Chondrocyte (in vitro differentiated cells): ENCODE data around the gene MAPK10. TPM values are rescaled to one million over a fixed set of nuclear protein-coding genes. Genes with fewer than 3 reads are reported as not detected.

Experiments used
- DNase-seq: peaks from one replicate; pipeline ENCODE4 v3.0.0; 2021; ENCODE audit warnings: mixed read lengths, low spot score
- H3K27ac Mint-ChIP-seq: one replicate; pipeline ENCODE4 v1.8.0; 2021; ENCODE audit warnings: mild to moderate bottlenecking, moderate library complexity, mixed read lengths; ENCODE audit not compliant: unreplicated experiment
- H3K27me3 Mint-ChIP-seq: 2 replicates; pipeline ENCODE4 v1.8.0; 2021; ENCODE audit warnings: low read depth, mixed read lengths
- H3K36me3 Mint-ChIP-seq: 2 replicates; pipeline ENCODE4 v1.8.0; 2021; ENCODE audit warnings: low read depth, mixed read lengths
- H3K4me1 Mint-ChIP-seq: 2 replicates; pipeline ENCODE4 v1.8.0; 2021; ENCODE audit warnings: low read depth, mild to moderate bottlenecking, mixed read lengths
- H3K4me3 Mint-ChIP-seq: one replicate; pipeline ENCODE4 v1.8.0; 2021; ENCODE audit warnings: mild to moderate bottlenecking, moderate library complexity, mixed read lengths; ENCODE audit not compliant: unreplicated experiment
- H3K9me3 Mint-ChIP-seq: 2 replicates; pipeline ENCODE4 v1.8.0; 2021; ENCODE audit warnings: low read depth, mixed read lengths
- total RNA-seq: library from RNA; stranded (reverse); gene quantifications from 3 replicates; pipeline ENCODE4 v1.2.1, GENCODE V29; 2021
- TF ChIP-seq, protein P1 (sequence below): fragments of 200-600 bp; sonication (generic); IDR thresholded peaks from 2 replicates; pipeline ENCODE4 v1.5.0; 2021; ENCODE audit warnings: antibody characterized with exemption, mild to moderate bottlenecking, moderate library complexity

MAPK10 gene
- total RNA-seq, 1 donor from 2014 or later: 14.1 TPM

DNA sequence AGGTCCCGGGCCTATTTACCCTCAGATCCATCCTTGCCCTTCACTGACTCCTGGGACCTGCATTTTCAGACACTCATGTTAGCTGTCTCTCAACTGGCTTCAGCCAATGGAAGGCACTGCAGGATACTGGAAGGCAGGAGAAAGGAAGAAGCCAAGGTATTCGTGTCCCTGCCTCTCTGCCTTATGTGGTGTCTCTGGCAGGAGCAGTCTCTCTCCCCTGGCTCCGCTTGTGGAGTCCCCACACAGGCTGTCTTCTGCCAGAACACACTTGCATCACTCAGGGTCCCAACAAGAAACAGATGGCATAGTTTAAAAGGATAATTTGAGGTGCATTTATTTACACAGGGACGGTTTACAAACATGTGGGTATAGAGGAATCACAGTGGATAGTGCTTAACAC is 21.6 kb upstream of the MAPK10 start:
- no peak for DNase-seq
- H3K36me3 Mint-ChIP-seq: peaks cover 2% of the 10 kb centered on the region
- TF ChIP-seq, protein P1, sequence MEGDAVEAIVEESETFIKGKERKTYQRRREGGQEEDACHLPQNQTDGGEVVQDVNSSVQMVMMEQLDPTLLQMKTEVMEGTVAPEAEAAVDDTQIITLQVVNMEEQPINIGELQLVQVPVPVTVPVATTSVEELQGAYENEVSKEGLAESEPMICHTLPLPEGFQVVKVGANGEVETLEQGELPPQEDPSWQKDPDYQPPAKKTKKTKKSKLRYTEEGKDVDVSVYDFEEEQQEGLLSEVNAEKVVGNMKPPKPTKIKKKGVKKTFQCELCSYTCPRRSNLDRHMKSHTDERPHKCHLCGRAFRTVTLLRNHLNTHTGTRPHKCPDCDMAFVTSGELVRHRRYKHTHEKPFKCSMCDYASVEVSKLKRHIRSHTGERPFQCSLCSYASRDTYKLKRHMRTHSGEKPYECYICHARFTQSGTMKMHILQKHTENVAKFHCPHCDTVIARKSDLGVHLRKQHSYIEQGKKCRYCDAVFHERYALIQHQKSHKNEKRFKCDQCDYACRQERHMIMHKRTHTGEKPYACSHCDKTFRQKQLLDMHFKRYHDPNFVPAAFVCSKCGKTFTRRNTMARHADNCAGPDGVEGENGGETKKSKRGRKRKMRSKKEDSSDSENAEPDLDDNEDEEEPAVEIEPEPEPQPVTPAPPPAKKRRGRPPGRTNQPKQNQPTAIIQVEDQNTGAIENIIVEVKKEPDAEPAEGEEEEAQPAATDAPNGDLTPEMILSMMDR: no peak
- no peaks in the 10 kb centered on the region for H3K27me3 Mint-ChIP-seq
- peaks cover 24% of the 10 kb centered on the region for H3K4me1 Mint-ChIP-seq
- no peak overlapping the region for H3K27ac Mint-ChIP-seq
- no peak overlapping the region for H3K4me3 Mint-ChIP-seq
- no peaks in the 10 kb centered on the region for H3K9me3 Mint-ChIP-seq

DNA sequence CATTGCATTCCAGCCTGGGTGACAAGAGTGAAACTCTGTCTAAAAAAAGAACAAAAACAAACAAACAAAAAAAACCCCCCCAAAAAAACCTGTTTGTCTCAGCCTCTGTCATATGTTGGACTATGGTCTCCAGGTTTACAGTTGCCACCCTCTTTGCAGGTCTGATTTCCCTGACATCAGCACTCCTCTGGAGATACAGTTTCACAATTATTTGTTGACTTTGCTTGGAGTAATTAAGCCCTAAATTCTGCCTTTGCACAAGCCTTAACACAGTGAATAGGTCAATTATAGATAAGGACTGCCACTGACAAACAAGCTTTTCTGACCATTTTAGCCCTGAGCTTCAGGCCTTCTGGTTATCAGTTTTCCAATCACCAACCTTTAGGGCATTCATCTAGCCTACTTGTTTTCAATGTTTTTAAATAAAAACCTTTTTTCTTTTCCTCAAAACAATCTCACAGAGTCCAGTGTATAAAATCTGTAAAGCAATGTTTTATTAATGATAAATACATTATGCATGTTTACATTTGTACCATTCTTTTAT is 20.4 kb upstream of the MAPK10 start:
- Mint-ChIP-seq H3K27ac (no peak overlapping the region), H3K36me3 (peaks cover 2% of the 10 kb centered on the region), H3K4me3 (no peak overlapping the region), H3K9me3 (no peaks in the 10 kb centered on the region), H3K27me3 (no peaks in the 10 kb centered on the region), H3K4me1 (peaks cover 31% of the 10 kb centered on the region)
- TF ChIP-seq, protein P1: no peak
- no peak for DNase-seq

DNA sequence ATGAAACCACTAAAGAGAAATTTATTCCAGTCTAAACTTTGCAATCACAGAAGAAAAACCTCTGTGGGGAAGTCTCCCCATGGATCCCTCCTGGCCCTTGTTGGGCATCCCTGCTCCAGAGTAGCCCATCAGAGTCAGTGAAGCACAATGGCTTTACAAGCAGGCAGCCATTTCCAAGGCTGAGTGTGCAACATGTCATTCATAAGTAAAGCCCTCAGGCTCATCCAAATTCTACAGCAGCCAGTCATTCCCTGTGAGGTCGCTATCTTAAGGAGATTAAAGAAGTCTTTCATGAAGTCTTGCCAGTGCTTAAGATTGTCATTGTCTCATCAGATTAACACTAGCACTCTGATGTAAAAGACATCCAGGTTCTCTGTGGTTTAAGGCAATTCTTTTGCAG is 17.0 kb upstream of the MAPK10 start:
- H3K9me3 Mint-ChIP-seq: peaks cover 10% of the 10 kb centered on the region
- peaks cover 10% of the 10 kb centered on the region for H3K36me3 Mint-ChIP-seq
- H3K4me3 Mint-ChIP-seq: no peak overlapping the region
- H3K4me1 Mint-ChIP-seq: peaks cover 31% of the 10 kb centered on the region
- no peak for DNase-seq
- H3K27me3 Mint-ChIP-seq: no peaks in the 10 kb centered on the region
- peak overlapping the region; percentile 67 for H3K27ac Mint-ChIP-seq
- TF ChIP-seq, protein P1: no peak

DNA sequence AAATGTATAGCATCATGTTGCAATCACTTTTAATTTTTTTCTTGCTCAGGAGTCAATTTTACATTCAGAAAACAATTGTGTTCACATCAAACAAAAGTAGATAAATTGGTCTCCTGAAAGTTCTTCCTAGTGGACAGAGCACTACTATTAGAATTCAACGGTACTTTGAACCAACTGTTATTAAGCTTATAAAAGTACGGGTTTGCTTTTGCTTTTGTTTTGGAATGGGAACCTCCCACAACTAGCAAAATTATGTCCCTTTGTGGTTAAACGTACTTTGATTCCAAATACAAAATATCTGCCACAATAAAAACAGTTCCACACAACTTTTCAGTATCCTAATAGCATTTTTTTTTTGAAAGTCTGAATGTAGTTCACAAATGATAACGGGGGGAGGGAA is 8.6 kb upstream of the MAPK10 start:
- Mint-ChIP-seq H3K4me3 (no peak overlapping the region), H3K36me3 (peaks cover 12% of the 10 kb centered on the region), H3K27me3 (no peaks in the 10 kb centered on the region), H3K9me3 (peaks cover 15% of the 10 kb centered on the region), H3K4me1 (peaks cover 5% of the 10 kb centered on the region), H3K27ac (no peak overlapping the region)
- TF ChIP-seq, protein P1: no peak
- no peak for DNase-seq

DNA sequence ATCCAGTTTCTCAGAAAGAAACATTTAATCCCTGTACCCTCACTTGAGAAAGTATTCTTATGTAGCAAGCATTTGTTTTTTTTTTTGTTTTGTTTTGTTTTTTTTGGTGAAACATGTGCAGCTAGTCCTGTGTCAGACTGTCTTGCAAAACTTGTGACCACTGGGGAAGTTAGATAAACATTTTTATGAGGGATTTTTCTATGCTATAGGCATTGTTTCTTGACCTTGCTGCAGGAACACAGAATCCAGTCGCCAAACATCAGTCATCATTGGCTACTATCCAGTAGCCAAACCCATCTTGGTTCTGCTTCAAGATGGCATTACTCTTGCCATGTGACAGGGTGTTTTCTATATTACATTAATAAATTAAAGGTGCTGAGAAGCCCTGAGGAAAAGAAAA is 7.7 kb upstream of the MAPK10 start:
- Mint-ChIP-seq H3K9me3 (peaks cover 10% of the 10 kb centered on the region), H3K4me3 (no peak overlapping the region), H3K27me3 (no peaks in the 10 kb centered on the region), H3K4me1 (peaks cover 5% of the 10 kb centered on the region), H3K27ac (no peak overlapping the region), H3K36me3 (peaks cover 11% of the 10 kb centered on the region)
- no peak for DNase-seq
- TF ChIP-seq, protein P1: no peak
